GM12878 (cell line): ENCODE measurements around the gene P2RX2. TPM values are rescaled to one million over a fixed set of nuclear protein-coding genes. Genes with fewer than 3 reads are reported as not detected.

ENCODE experiments used
- ATAC-seq: fragments of 200-7000 bp; cut with Tn5 transposase; 3 replicates; pipeline ENCODE4 v1.9.1; 2020; ENCODE audit warnings: mild to moderate bottlenecking, moderate library complexity
- BruUV-seq: library from RNA; stranded (reverse); fragments of 400-500 nt; replicated peaks from 2 replicates; lab custom pipeline; 2021; lab: Mats Ljungman, UMichigan
- CTCF ChIA-PET: fragments of 300-600 bp; sonication (Branson Sonifier 250); formaldehyde crosslinking; extraction: SDS; loops from one replicate; lab custom pipeline; 2021; ENCODE audit warnings: inconsistent platforms; lab: Yijun Ruan, JAX
- POLR2A ChIA-PET: fragments of 350-600 bp; formaldehyde crosslinking; extraction: SDS; loops from one replicate; lab custom pipeline; 2021; ENCODE audit warnings: inconsistent platforms; lab: Charles Lee
- RAD21 ChIA-PET: fragments of 300-600 bp; sonication (Branson Sonifier 250); formaldehyde crosslinking; loops from one replicate; lab custom pipeline; 2023; ENCODE audit warnings: antibody characterized with exemption; ENCODE audit not compliant: unreplicated experiment; lab: Charles Lee
- SMC1A ChIA-PET: fragments of 300-600 bp; sonication (Branson Sonifier 250); formaldehyde crosslinking; loops from one replicate; lab custom pipeline; 2023; ENCODE audit not compliant: unreplicated experiment, uncharacterized antibody; lab: Charles Lee
- DNase-seq: peaks from one replicate; pipeline ENCODE4 v3.0.0-alpha.2; 2011; ENCODE audit warnings: low read depth, low spot score
- FAIRE-seq: peaks from 3 replicates; lab custom pipeline; 2011; peaks lifted over from hg19 to GRCh38; lab: Jason Lieb, UNC
- H2AFZ ChIP-seq: 2 replicates; pipeline ENCODE4 v1.6.0; 2011; ENCODE audit warnings: low read depth, low read length, control low read depth; ENCODE audit not compliant: control insufficient read depth
- H3K27ac ChIP-seq: 2 replicates; pipeline ENCODE4 v1.5.1; 2011; ENCODE audit warnings: control low read depth; ENCODE audit not compliant: control insufficient read depth, insufficient read depth
- H3K27me3 ChIP-seq, 2 experiments: replicated peaks in 1 of 2; 2 replicates each; pipeline versions ENCODE4 v1.6.0 to v1.6.1; 2011; ENCODE audit warnings: low read length in 1 of 2; ENCODE audit not compliant: control insufficient read depth in 2 of 2, insufficient read depth in 2 of 2
- H3K36me3 ChIP-seq, 2 experiments: 2 replicates each; pipeline ENCODE4 v1.5.1; 2011; ENCODE audit warnings: low read length in 1 of 2; ENCODE audit not compliant: control insufficient read depth in 2 of 2, insufficient read depth in 2 of 2
- H3K4me1 ChIP-seq: 2 replicates; pipeline ENCODE4 v1.6.1; 2011; ENCODE audit warnings: mild to moderate bottlenecking, low read length, moderate library complexity, mixed read lengths; ENCODE audit not compliant: control insufficient read depth, insufficient read depth
- H3K4me2 ChIP-seq: 2 replicates; pipeline ENCODE4 v1.6.0; 2011; ENCODE audit warnings: control low read depth; ENCODE audit not compliant: control insufficient read depth, insufficient read depth
- H3K4me3 ChIP-seq: fragments of 200-600 bp; sonication (generic); 2 replicates; pipeline ENCODE4 v1.5.1; 2016
- H3K79me2 ChIP-seq: 2 replicates; pipeline ENCODE4 v1.6.0; 2011; ENCODE audit warnings: low read length; ENCODE audit not compliant: control insufficient read depth, insufficient read depth
- H3K9ac ChIP-seq: 2 replicates; pipeline ENCODE4 v1.8.0; 2011; ENCODE audit warnings: low read length, control low read depth, mixed read lengths; ENCODE audit not compliant: control insufficient read depth, insufficient read depth
- H3K9me3 ChIP-seq: replicated peaks from 3 replicates; pipeline ENCODE4 v1.5.1; 2011; ENCODE audit warnings: mild to moderate bottlenecking, low read length; ENCODE audit not compliant: control insufficient read depth, insufficient read depth
- H4K20me1 ChIP-seq: 2 replicates; pipeline ENCODE4 v1.6.0; 2011; ENCODE audit not compliant: control insufficient read depth, insufficient read depth
- BRCA1 ChIP-seq: IDR thresholded peaks from 2 replicates; pipeline ENCODE4 v1.6.1; 2011; ENCODE audit warnings: low read depth, low read length, improper control_type of control experiment
- CREM ChIP-seq: IDR thresholded peaks from 2 replicates; pipeline ENCODE4 v1.6.1; 2014; ENCODE audit warnings: antibody characterized with exemption, low read depth
- E2F8 ChIP-seq: fragments of 450-650 bp; IDR thresholded peaks from 2 replicates; pipeline ENCODE4 v1.6.1; 2018; ENCODE audit warnings: mild to moderate bottlenecking, low read depth, moderate library complexity; ENCODE audit not compliant: partially characterized antibody
- EZH2 ChIP-seq: IDR thresholded peaks from 2 replicates; pipeline ENCODE4 v1.6.1; 2012; ENCODE audit warnings: low read depth, mild to moderate bottlenecking, control low read depth, inconsistent platforms, low read length, borderline replicate concordance; ENCODE audit not compliant: control insufficient read depth
- POU2F2 ChIP-seq: IDR thresholded peaks from 3 replicates; pipeline ENCODE4 v1.6.1; 2011; ENCODE audit warnings: low read depth, mild to moderate bottlenecking, low read length, borderline replicate concordance
- REST ChIP-seq: IDR thresholded peaks from 2 replicates; pipeline ENCODE4 v1.6.1; 2012; ENCODE audit warnings: mild to moderate bottlenecking, low read depth, low read length
- ZSCAN29 ChIP-seq: fragments of 450-650 bp; IDR thresholded peaks from 2 replicates; pipeline ENCODE4 v1.6.1; 2017; ENCODE audit warnings: mild to moderate bottlenecking, moderate library complexity
- WGBS: methylation state at CpG from one replicate; pipeline ENCODE4 v1.1.6; 2016; ENCODE audit warnings: low lambda C conversion rate; ENCODE audit not compliant: insufficient replicate concordance, insufficient coverage; ENCODE audit errors: missing lambda C conversion rate; 5-methylcytosine and 5-hydroxymethylcytosine counted together
- in situ Hi-C: fragments of 300-500 bp; cut with MboI; formaldehyde crosslinking; loops from 9 replicates; pipeline ENCODE4 v1.14.3; 2018; ENCODE audit warnings: mixed read lengths
- intact Hi-C: fragments of 100-400 bp; cut with micrococcal nuclease; formaldehyde crosslinking; loops from one replicate; pipeline ENCODE4 v1.14.2; 2022; ENCODE audit not compliant: unreplicated experiment
- polyA plus RNA-seq, 11 experiments: library from polyadenylated mRNA; depleted of rRNA in 4 of 11; unstranded in 6 of 11; stranded (reverse) in 5 of 11; fragments of >200 nt; fragmentation: Nextera tagmentation in 4 of 11; fragmentation: Illumina TruSeq in 1 of 11; extraction: Ambion mirVana in 4 of 11; extraction: Trizol in 1 of 11; gene quantifications; 1 replicate in 1 of 11; 2 replicates in 10 of 11; pipeline versions ENCODE4 v1.2.1 to v1.2.3, GENCODE V29; 2011 to 2016; ENCODE audit warnings: inconsistent platforms in 2 of 11, missing spikeins in 2 of 11, low read depth in 1 of 11
- total RNA-seq, 4 experiments: library from RNA; depleted of rRNA in 3 of 4; stranded (reverse); fragments of >200 nt in 3 of 4; fragmentation: Illumina TruSeq in 1 of 4; extraction: Trizol in 1 of 4; gene quantifications; 2 replicates each; pipeline versions ENCODE4 v1.2.1 to v1.2.3, GENCODE V29; 2013 to 2021

P2RX2 gene
- total and polyA plus RNA-seq, 10 of the 15 experiments (the other 5 are each of a cell fraction or from before 2014, with no cell fraction given), result not detected

- Histone ChIP-seq H3K27ac (no peak overlapping the region), H3K27me3 (no peaks in the 10 kb centered on the region), H3K9ac (no peak overlapping the region), H3K4me1 (no peaks in the 10 kb centered on the region; the same call in 1 of the 2 replicates), H4K20me1 (no peaks in the 10 kb centered on the region), H3K4me3 (no peak overlapping the region), H3K9me3 (no peaks in the 10 kb centered on the region), H3K36me3 (peaks cover 14 to 38% of the 10 kb centered on the region in 2 experiments; a peak in 3 of 4 replicates), H2AFZ (no peak overlapping the region), H3K4me2 (no peak overlapping the region), H3K79me2 (no peaks in the 10 kb centered on the region)
- POLR2A ChIA-PET, result no interaction called here
- RAD21 ChIA-PET, result no interaction called here
- 100% methylated on average over 6 of the region's 6 CpGs for WGBS
- no peak for DNase-seq
- CTCF ChIA-PET, result interaction anchor here (1.4 to 1.9 kb wide), 2 partner anchors 9 to 14 kb away, joined by 4 to 8 read pairs; no protein-coding TSS in a partner anchor
- BruUV-seq, result no TSS peak
- in situ Hi-C loops, result no loop called here
- TF ChIP-seq ZSCAN29 (no peak), CREM (no peak), POU2F2 (no peak), EZH2 (no peak), BRCA1 (no peak)
- intact Hi-C loops, result no loop called here
- ATAC-seq, result no peak
- no peak for FAIRE-seq
- SMC1A ChIA-PET, result no interaction called here
These were observed 10.8 kb downstream of the P2RX2 start for GRCh38 chr12:132629330-132629729.

- in situ Hi-C loops, result no loop called here
- Histone ChIP-seq H3K9ac (no peak overlapping the region), H3K27ac (no peak overlapping the region), H3K27me3 (no peaks in the 10 kb centered on the region), H3K4me3 (no peak overlapping the region), H3K4me2 (no peak overlapping the region), H4K20me1 (no peaks in the 10 kb centered on the region), H3K9me3 (no peaks in the 10 kb centered on the region), H3K4me1 (no peaks in the 10 kb centered on the region; the same call in 1 of the 2 replicates), H2AFZ (no peak overlapping the region), H3K36me3 (peaks cover 14 to 37% of the 10 kb centered on the region in 2 experiments; a peak in 3 of 4 replicates), H3K79me2 (no peaks in the 10 kb centered on the region)
- ATAC-seq (no peak), FAIRE-seq (no peak), DNase-seq (no peak)
- ChIA-PET POLR2A (no interaction called here), CTCF (no interaction called here), RAD21 (no interaction called here), SMC1A (no interaction called here)
- 88% methylated on average over 6 of the region's 6 CpGs for WGBS
- BruUV-seq, result no TSS peak
- intact Hi-C loops, result no loop called here
- TF ChIP-seq REST (no peak), E2F8 (no peak)
These were observed 12.1 kb downstream of the P2RX2 start for GRCh38 chr12:132630672-132631071.
